Motor neuron (in vitro differentiated cells): Measurements from ENCODE around the gene KLRF1. TPM values are rescaled to one million over a fixed set of nuclear protein-coding genes. Genes with fewer than 3 reads are reported as not detected.
A peak's percentile ranks its signal among the peaks of the same experiment; 100 is the strongest.

Experiments used
- ATAC-seq, 8 experiments: fragments of 200-7000 bp; cut with Tn5 transposase; replicated peaks in 6 of 8; 2 replicates each; pipeline ENCODE4 v1.8.0; 2021; ENCODE audit warnings: mild to moderate bottlenecking in 8 of 8, moderate library complexity in 8 of 8
- H3K27ac ChIP-seq, 2 donors: fragments of 250-450 bp; sonication (Bioruptor Pico); 2 replicates each; pipeline ENCODE4 v1.9.0; 2021; ENCODE audit warnings: antibody characterized with exemption in 2 of 2, mild to moderate bottlenecking in 2 of 2, moderate library complexity in 1 of 2
- H3K4me1 ChIP-seq, 2 donors: fragments of 250-450 bp; sonication (Bioruptor Pico); replicated peaks in 1 of 2; 2 replicates each; pipeline ENCODE4 v1.6.1; 2021; ENCODE audit warnings: antibody characterized with exemption in 2 of 2, mild to moderate bottlenecking in 2 of 2, moderate library complexity in 1 of 2
- H3K4me3 ChIP-seq, 5 donors: fragments of 250-450 bp; sonication (Bioruptor Pico); 2 replicates each; pipeline ENCODE4 v1.9.0; 2021; ENCODE audit warnings: antibody characterized with exemption in 5 of 5, mild to moderate bottlenecking in 5 of 5, moderate library complexity in 4 of 5
- WGBS, 10 experiments: fragments of 450-650 bp; shearing (Covaris generic); methylation state at CpG; one replicate each; pipeline ENCODE4 v1.0.0; 2022; 5-methylcytosine and 5-hydroxymethylcytosine counted together
- in situ Hi-C, 9 experiments: fragments of 400-800 bp; cut with MboI; loops; one replicate each; pipeline ENCODE4 v1.15.0; 2021; ENCODE audit warnings: low sequenced_read_pairs in 9 of 9, low pct_unique_long_range_greater_than_20kb in 2 of 9; ENCODE audit not compliant: unreplicated experiment in 9 of 9
- total RNA-seq, 8 experiments: library from RNA; unstranded; fragments of 300-600 nt; gene quantifications; 2 replicates each; pipeline versions ENCODE4 v1.2.3 to v1.2.4, GENCODE V29; 2022

Gene KLRF1
- total RNA-seq, 8 experiments from 2014 or later: 0.11 to 3.5 (median 0.38) TPM; not detected in 3

DNA sequence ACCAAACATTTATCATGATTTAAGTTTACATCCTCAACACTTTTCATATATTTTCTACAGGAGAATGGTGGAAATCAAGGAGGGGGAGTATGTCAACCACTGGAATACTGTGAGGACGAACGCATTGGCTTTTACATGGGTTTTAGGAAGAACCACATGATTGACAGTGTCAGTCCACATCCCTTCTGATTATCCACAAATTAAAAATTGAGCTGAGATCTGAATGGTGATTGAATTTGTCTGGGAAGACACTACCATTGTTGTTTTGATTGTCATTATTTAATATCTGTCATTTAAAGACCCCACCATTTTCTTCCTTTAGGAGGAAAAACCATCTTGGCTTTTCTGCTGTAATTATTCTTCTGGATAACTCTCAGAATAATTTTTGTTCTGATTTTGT is 31.3 kb upstream of the KLRF1 start:
- H3K27ac ChIP-seq: no peak overlapping the region
- H3K4me1 ChIP-seq: peaks cover 0 to 2% of the 10 kb centered on the region in 2 donors
- in situ Hi-C loops: no loop called here
- WGBS, 10 experiments: 80 to 100% (median 92%) methylated on average over 2 of the region's 2 CpGs; no CpG with 5 or more reads in 2 of the 10 experiments
- ATAC-seq: no peak
- H3K4me3 ChIP-seq: no peak overlapping the region

DNA sequence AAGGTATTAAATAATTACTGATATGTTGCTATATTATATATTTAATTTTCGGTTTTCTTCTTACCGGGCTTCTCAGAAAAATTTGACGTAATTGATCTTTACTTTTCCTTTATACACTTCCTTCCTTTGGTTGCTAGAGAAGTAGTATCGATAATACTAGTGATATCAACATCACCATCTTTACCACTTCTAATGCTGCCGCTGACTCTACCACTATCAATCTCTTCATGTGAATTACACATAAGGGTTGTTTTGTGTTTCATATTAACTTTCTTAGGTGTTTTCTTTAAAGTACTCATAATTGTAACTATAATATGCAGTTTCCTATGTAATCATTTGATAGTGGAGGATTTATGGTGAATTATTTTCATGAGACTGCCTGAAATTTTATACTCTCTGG is 30.9 kb upstream of the KLRF1 start:
- H3K27ac ChIP-seq: no peak overlapping the region
- WGBS, 10 experiments: 69 to 100% (median 89%) methylated on average over 2 to 5 of the region's 5 CpGs
- in situ Hi-C loops: no loop called here
- H3K4me1 ChIP-seq: peaks cover 0 to 2% of the 10 kb centered on the region in 2 donors
- no peak for ATAC-seq
- no peak overlapping the region for H3K4me3 ChIP-seq

DNA sequence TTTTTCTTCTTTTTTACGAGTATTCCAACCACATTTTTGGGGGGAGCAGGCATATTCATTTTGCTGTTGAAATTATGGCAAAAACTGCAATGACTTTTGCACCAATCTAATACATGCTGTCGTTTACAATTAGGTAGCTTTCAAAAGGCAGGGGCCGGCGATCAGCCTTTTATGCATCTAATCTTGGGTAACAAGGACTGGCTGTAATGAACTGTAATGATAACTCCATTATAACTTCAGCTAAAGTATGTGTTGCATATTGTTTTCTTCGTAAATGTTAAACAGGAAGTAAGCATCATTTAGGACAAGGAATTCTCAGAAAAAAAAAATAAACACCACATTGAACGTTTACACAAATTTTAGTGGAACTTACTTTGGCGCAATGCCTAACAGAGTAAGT is 30.3 kb upstream of the KLRF1 start:
- ATAC-seq: no peak
- WGBS, 10 experiments: 31 to 94% (median 68%) methylated on average over 3 to 7 of the region's 7 CpGs
- Histone ChIP-seq H3K27ac (no peak overlapping the region), H3K4me3 (no peak overlapping the region), H3K4me1 (peaks cover 0 to 2% of the 10 kb centered on the region in 2 donors)
- in situ Hi-C loops: no loop called here

DNA sequence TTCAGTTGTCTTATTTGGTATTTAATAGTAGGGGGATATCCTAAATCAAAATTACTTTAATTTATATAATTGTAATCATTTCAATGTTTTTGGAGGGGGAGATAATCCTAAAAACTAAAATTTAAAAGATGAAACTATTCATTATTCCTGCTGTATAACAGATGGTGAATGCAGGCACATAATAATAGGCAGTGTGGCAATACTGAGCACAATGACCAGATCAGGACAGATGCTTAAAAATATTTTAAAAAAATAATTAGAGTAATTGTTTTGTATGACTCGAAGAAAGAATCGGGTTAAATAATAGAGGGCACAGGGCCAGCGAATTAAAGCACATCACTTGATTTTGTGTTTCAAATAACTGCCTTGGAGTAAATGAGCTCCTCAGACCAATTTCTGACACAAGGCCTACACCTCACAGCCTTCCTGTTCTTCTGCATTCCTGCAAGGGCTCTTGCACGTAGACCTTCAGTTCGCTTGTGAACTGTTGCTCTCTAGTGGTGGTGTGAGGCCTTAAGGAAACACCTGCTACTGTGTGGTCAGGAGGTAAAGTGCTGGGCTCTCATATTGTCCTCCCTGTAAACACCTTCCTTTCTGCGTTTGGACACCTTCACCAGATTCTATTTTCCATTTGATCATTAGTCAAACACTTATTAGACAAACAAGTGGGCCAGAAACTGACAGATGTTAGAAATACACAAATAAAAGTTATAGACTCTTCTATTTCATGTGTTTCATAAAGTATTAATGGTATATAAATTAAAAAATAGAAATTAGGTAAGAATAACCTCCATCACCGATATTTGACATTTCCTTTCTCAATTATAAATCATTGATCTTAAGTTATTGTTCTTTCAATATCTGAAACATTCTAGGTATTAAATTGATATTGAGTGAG is 29.3 kb upstream of the KLRF1 start:
- in situ Hi-C loops: no loop called here

DNA sequence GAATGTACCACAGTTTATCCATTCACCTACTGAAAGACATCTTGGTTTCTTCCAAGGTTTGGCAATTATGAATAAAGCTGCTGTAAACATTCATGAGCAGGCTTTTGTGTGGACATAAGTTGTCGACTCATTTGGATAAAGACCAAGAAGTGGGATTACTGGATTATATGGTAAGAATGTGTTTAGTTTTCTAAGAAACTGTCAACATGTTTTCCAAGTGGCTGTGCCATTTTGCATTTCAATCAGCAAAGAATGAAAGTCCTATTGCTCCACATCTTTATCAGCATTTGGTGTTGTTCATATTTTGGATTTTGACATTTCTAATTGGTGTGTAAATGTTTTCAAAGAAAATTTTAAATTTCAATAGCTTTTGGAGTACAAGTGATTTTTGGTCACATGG is 27.3 kb upstream of the KLRF1 start:
- H3K27ac ChIP-seq: no peak overlapping the region
- ATAC-seq: peak in 1 of 8 experiments; percentile 66
- WGBS, 10 experiments: 0 to 100% (median 20%) methylated on average over 1 of the region's 1 CpG; no CpG with 5 or more reads in 3 of the 10 experiments
- H3K4me3 ChIP-seq: no peak overlapping the region
- peaks cover 0 to 2% of the 10 kb centered on the region in 2 donors for H3K4me1 ChIP-seq
- in situ Hi-C loops: loop anchor here in 1 of 9 experiments (25.0 kb wide), 2 partner anchors 137 to 337 kb away; partner anchors contain the start of genes CLEC2A and CLEC7A

More for the DNA sequence above, 29.3 kb upstream of the KLRF1 start:
- no peak overlapping the region for H3K4me3 ChIP-seq
- peak; percentile 53 to 100 (median 66) for ATAC-seq
- H3K4me1 ChIP-seq: peaks cover 0 to 2% of the 10 kb centered on the region in 2 donors
- H3K27ac ChIP-seq: no peak overlapping the region
- WGBS, 10 experiments: 33 to 100% (median 66%) methylated on average over 1 to 7 of the region's 7 CpGs; no CpG with 5 or more reads in 1 of the 10 experiments

DNA sequence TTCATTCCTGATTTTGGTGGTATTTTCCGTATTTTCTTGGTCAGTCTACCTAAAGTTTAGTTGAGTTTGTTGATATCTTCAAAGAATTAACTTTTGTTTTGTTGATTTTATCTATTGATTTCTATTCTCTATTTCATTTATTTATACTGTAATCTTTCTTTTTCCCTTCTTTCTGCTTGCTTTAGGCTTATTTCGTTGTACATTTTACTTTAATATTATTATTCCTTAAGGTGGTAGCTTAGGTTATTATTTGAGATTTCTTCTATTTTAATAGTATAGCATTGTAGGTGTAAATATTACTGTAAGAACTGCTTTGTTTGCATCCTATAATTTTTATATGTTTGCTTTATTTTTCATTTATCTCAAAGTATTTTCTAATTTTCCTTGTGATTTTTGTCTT is 21.4 kb upstream of the KLRF1 start:
- Histone ChIP-seq H3K4me1 (no peaks in the 10 kb centered on the region), H3K4me3 (no peak overlapping the region), H3K27ac (no peak overlapping the region)
- no peak for ATAC-seq
- in situ Hi-C loops: loop anchor here in 1 of 9 experiments (25.0 kb wide), 2 partner anchors 131 to 331 kb away; partner anchors contain the start of genes CLEC2A and CLEC7A
- 78 to 100% (median 95%) methylated on average over 1 to 2 of the region's 2 CpGs for WGBS, 10 experiments

DNA sequence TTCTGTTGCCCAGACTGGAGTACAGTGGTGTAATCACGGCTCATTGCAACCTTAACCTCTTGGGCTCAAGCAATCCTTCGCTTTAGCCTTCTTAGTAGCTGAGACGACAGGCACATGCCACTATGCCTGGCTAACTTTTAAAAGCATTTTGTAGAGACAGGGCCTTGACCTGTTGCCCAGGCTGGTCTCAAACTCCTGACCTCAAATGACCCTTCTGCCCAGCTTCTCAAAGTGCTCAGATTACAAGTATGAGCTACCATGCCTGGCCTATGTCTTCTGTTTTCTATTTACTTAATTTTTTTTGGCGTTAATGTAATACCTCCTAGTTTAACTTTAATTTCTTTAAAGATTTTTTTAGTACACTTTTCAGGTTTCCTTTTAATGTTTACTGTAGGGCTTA is 20.6 kb upstream of the KLRF1 start:
- in situ Hi-C loops: loop anchor here in 1 of 9 experiments (25.0 kb wide), 2 partner anchors 131 to 331 kb away; partner anchors contain the start of genes CLEC2A and CLEC7A
- ATAC-seq: no peak
- no peaks in the 10 kb centered on the region for H3K4me1 ChIP-seq
- H3K4me3 ChIP-seq: no peak overlapping the region
- no peak overlapping the region for H3K27ac ChIP-seq
- 48 to 100% (median 83%) methylated on average over 1 to 4 of the region's 4 CpGs; no CpG with 5 or more reads in 1 of the 10 experiments for WGBS, 10 experiments

DNA sequence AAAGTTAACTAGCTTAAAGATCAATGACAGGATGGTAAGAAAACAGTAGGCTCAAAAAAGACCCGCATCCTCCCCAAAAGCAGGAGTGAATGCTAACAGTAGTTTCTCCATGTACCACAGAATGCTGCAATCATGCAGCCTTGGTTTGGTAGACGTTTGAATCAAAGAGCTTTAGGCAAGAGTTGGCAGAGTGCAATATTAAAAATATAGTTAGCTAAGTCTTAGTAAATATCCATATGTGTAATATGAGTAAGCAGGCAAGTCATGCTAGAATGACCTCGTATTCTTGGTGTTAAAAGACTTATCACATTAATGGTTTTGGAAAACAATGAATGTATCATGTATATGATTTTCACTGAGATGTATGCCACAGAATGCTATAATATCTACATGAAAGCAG is 18.8 kb upstream of the KLRF1 start:
- peak in 2 of 8 experiments; percentile 6 to 47 for ATAC-seq
- in situ Hi-C loops: loop anchor here in 1 of 9 experiments (25.0 kb wide), 2 partner anchors 129 to 329 kb away; partner anchors contain the start of genes CLEC2A and CLEC7A
- 0 to 100% (median 45%) methylated on average over 1 to 3 of the region's 3 CpGs; no CpG with 5 or more reads in 1 of the 10 experiments for WGBS, 10 experiments
- H3K27ac ChIP-seq: no peak overlapping the region
- H3K4me1 ChIP-seq: no peaks in the 10 kb centered on the region
- no peak overlapping the region for H3K4me3 ChIP-seq

DNA sequence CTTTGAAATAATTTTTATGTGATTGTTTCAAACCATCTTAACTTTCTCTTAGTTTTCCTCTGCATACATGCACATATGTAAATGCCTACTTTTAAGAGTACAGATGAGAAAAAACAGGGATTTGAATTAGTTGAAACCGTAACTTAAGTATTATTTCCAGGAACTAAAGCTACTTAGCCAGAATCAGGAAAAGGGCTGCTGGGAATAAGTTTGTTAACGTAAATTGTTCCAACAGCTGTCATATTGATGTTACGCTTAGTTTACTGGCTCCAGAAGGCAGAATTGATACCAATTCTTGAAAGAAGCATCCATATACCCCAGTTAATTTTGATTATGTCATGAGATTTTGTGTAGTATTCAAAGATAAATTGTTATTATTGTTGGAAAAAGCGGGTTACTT is 17.9 kb upstream of the KLRF1 start:
- Histone ChIP-seq H3K4me3 (no peak overlapping the region), H3K27ac (no peak overlapping the region), H3K4me1 (no peaks in the 10 kb centered on the region)
- ATAC-seq: peak in 3 of 8 experiments; percentile 21 to 58 (median 31)
- in situ Hi-C loops: loop anchor here in 1 of 9 experiments (25.0 kb wide), 2 partner anchors 128 to 328 kb away; partner anchors contain the start of genes CLEC2A and CLEC7A
- 33 to 100% (median 86%) methylated on average over 1 to 4 of the region's 4 CpGs for WGBS, 10 experiments

DNA sequence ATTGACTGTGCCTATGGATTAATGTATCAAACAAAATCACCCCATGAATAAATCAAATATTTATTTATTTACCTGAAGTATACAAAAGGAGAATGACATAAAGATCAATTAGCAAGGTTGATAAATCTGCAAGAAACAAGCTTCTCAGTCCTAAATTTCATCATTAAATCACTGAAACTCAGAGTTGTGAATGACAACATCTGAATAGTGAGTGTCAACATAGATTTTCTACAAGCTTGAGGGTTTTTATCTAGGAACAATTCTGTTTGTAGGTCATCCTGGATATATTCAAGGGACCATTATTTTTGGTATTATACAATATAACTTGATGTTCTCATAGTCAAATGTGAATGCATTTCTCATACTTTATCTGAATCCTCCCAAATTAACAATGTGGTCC is 17.4 kb upstream of the KLRF1 start:
- Histone ChIP-seq H3K4me3 (no peak overlapping the region), H3K27ac (no peak overlapping the region), H3K4me1 (no peaks in the 10 kb centered on the region)
- no peak for ATAC-seq
- in situ Hi-C loops: loop anchor here in 2 of 9 experiments (10.0 to 25.0 kb wide), 3 partner anchors 55 to 327 kb away; partner anchors contain the start of genes CLEC2A (in 1 of the 2), CLEC2B (in 1 of the 2) and CLEC7A (in 1 of the 2)

DNA sequence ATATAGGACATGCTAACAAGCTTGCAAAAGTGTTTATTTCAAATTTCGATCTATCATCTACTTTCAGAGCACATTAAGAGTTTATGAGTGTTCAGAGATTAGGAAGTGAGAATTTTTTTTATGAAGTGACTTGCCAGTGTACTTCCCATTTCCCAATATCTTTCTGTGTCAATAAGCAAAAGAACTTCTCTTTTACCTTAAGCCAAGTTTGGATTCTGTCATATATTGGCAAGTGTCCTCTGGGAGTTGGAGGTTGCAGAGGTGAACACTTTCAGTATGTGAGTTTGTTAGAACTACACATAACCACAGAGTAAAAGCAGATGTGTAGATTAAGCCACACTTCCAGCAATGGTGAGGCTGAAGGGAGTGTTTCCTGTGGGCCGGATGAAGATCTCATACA is 16.6 kb upstream of the KLRF1 start:
- 60 to 93% (median 72%) methylated on average over 1 to 2 of the region's 2 CpGs; no CpG with 5 or more reads in 2 of the 10 experiments for WGBS, 10 experiments
- Histone ChIP-seq H3K27ac (no peak overlapping the region), H3K4me1 (no peaks in the 10 kb centered on the region), H3K4me3 (no peak overlapping the region)
- in situ Hi-C loops: loop anchor here in 2 of 9 experiments (10.0 to 25.0 kb wide), 3 partner anchors 54 to 327 kb away; partner anchors contain the start of genes CLEC2A (in 1 of the 2), CLEC2B (in 1 of the 2) and CLEC7A (in 1 of the 2)
- ATAC-seq: no peak

DNA sequence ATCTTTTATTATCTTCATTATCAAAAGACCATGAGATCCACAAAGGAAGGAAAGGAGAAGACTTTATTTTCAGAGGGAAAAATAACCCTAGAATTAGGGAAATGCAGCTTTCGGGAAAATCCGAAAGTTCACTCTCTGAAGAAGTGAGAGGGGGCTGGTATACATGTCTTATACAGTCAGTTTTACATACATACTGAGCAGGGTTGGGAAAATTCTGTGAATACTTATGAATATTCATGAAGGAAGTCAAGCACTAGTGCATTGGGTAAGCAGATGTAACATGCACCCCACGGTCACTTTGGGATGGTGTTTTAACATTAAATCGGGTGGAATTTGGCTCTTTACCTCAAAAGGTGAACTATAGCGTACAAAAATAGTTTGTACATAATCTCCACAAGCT is 15.7 kb upstream of the KLRF1 start:
- Histone ChIP-seq H3K27ac (no peak overlapping the region), H3K4me1 (no peaks in the 10 kb centered on the region), H3K4me3 (no peak overlapping the region)
- ATAC-seq: peak in 2 of 8 experiments; percentile 18 to 89
- in situ Hi-C loops: loop anchor here in 2 of 9 experiments (10.0 to 25.0 kb wide), 3 partner anchors 53 to 326 kb away; partner anchors contain the start of genes CLEC2A (in 1 of the 2), CLEC2B (in 1 of the 2) and CLEC7A (in 1 of the 2)
- 16 to 100% (median 80%) methylated on average over 2 to 5 of the region's 5 CpGs; no CpG with 5 or more reads in 2 of the 10 experiments for WGBS, 10 experiments
